Stimulated activated naive B cell treated with anti-CD40 and anti-IgM and Interleukin-4, amounts not matched to agents 10 μg/mL and 1 μg/mL and 100 μg/mL, for 72 hours (primary cell): ENCODE results near the gene GAB2.

Source experiments
- ATAC-seq, 2 donors: fragments of 150-1000 bp; cut with Tn5 transposase; replicated peaks; 2 replicates each; pipeline ENCODE4 v1.10.0; 2021; ENCODE audit warnings: moderate library complexity in 1 of 2
- DNase-seq: peaks from one replicate; pipeline ENCODE4 v3.0.0; 2021
- H3K27ac Mint-ChIP-seq: one replicate; pipeline ENCODE4 v1.8.0; 2022; ENCODE audit warnings: mild to moderate bottlenecking, mixed read lengths
- H3K27me3 Mint-ChIP-seq, 2 donors: one replicate each; pipeline ENCODE4 v1.8.0; 2022; ENCODE audit warnings: mixed read lengths in 2 of 2
- H3K36me3 Mint-ChIP-seq, 2 donors: one replicate each; pipeline ENCODE4 v1.8.0; 2022; ENCODE audit warnings: mixed read lengths in 2 of 2, mild to moderate bottlenecking in 1 of 2
- H3K4me1 Mint-ChIP-seq, 2 donors: one replicate each; pipeline ENCODE4 v1.8.0; 2022; ENCODE audit warnings: mixed read lengths in 2 of 2, mild to moderate bottlenecking in 1 of 2
- H3K4me3 Mint-ChIP-seq, 2 donors: one replicate each; pipeline ENCODE4 v1.8.0; 2022; ENCODE audit warnings: mild to moderate bottlenecking in 2 of 2, mixed read lengths in 2 of 2, moderate library complexity in 1 of 2
- H3K9me3 Mint-ChIP-seq, 2 donors: one replicate each; pipeline ENCODE4 v1.8.0; 2022; ENCODE audit warnings: mixed read lengths in 2 of 2, mild to moderate bottlenecking in 1 of 2

The GAB2 gene

GRCh38 chr11:78168539-78169477, 248.8 kb downstream of the GAB2 start:
- Mint-ChIP-seq H3K27me3 (no peaks in the 10 kb centered on the region), H3K36me3 (peaks cover 23 to 24% of the 10 kb centered on the region in 2 donors), H3K4me1 (no peaks in the 10 kb centered on the region), H3K9me3 (no peaks in the 10 kb centered on the region), H3K27ac (no peak overlapping the region), H3K4me3 (no peak overlapping the region)
- ATAC-seq, result no peak
- DNase-seq, result no peak

- H3K4me1 Mint-ChIP-seq, result no peaks in the 10 kb centered on the region
- peaks cover 7% of the 10 kb centered on the region in 2 donors for H3K36me3 Mint-ChIP-seq
- ATAC-seq, result no peak
- H3K27ac Mint-ChIP-seq, result no peak overlapping the region
- H3K27me3 Mint-ChIP-seq, result no peaks in the 10 kb centered on the region
- H3K4me3 Mint-ChIP-seq, result no peak overlapping the region
- no peak for DNase-seq
- H3K9me3 Mint-ChIP-seq, result no peaks in the 10 kb centered on the region
Measured at GRCh38 chr11:78166855-78167469, 250.7 kb downstream of the GAB2 start.
